Neural progenitor cell (in vitro differentiated cells): ENCODE measurements around the gene ATP6V1D.

Experiments used
- EZH2 ChIP-seq: fragments of 200-600 bp; sonication (generic); IDR thresholded peaks from 2 replicates; pipeline ENCODE4 v1.6.1; 2017; ENCODE audit warnings: antibody characterized with exemption, mild to moderate bottlenecking, moderate library complexity
- EZH2phosphoT487 ChIP-seq: fragments of 200-600 bp; sonication (generic); IDR thresholded peaks from 2 replicates; pipeline ENCODE4 v1.6.1; 2017; ENCODE audit warnings: antibody characterized with exemption
- TF ChIP-seq, protein P1 (sequence below): fragments of 200-600 bp; sonication (generic); IDR thresholded peaks from 2 replicates; pipeline ENCODE4 v1.5.1; 2017; ENCODE audit warnings: antibody characterized with exemption, mild to moderate bottlenecking

- TF ChIP-seq, protein P1, sequence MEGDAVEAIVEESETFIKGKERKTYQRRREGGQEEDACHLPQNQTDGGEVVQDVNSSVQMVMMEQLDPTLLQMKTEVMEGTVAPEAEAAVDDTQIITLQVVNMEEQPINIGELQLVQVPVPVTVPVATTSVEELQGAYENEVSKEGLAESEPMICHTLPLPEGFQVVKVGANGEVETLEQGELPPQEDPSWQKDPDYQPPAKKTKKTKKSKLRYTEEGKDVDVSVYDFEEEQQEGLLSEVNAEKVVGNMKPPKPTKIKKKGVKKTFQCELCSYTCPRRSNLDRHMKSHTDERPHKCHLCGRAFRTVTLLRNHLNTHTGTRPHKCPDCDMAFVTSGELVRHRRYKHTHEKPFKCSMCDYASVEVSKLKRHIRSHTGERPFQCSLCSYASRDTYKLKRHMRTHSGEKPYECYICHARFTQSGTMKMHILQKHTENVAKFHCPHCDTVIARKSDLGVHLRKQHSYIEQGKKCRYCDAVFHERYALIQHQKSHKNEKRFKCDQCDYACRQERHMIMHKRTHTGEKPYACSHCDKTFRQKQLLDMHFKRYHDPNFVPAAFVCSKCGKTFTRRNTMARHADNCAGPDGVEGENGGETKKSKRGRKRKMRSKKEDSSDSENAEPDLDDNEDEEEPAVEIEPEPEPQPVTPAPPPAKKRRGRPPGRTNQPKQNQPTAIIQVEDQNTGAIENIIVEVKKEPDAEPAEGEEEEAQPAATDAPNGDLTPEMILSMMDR: no peak
- TF ChIP-seq EZH2phosphoT487 (no peak), EZH2 (no peak)
Measured at GRCh38 chr14:67358924-67359774, 455 bp downstream of the ATP6V1D start.
